ENCODE measurements around the gene ZFYVE26.

GRCh38 chr14:67735336-67736147 is 80.8 kb downstream of the ZFYVE26 start:
- no peak for TF ChIP-seq ESRRG (CRISPR knock-in tag; IDR thresholded peaks at IDR 0.05)
- TF ChIP-seq CREB5 (CRISPR knock-in tag; IDR thresholded peaks at IDR 0.05; ENCODE audit: low read depth) = no peak

Measured in SK-N-SH treated with all-trans-retinoic acid at 6 μM for 48 hours (cell line).